Endometrium (tissue), 2 donors: ENCODE data around the gene TMSB4X.
"Not testable (repeated sequence)": the region's sequence is repeated elsewhere in the genome, so short reads cannot be mapped to it uniquely, and the experiment has no call there.

Experiments used
- FAIRE-seq: peaks from 2 replicates; lab custom pipeline; 2012; peaks lifted over from hg19 to GRCh38; lab: Jason Lieb, UNC
- donor health status: control.
- donor health status: control.

TMSB4X gene

DNA sequence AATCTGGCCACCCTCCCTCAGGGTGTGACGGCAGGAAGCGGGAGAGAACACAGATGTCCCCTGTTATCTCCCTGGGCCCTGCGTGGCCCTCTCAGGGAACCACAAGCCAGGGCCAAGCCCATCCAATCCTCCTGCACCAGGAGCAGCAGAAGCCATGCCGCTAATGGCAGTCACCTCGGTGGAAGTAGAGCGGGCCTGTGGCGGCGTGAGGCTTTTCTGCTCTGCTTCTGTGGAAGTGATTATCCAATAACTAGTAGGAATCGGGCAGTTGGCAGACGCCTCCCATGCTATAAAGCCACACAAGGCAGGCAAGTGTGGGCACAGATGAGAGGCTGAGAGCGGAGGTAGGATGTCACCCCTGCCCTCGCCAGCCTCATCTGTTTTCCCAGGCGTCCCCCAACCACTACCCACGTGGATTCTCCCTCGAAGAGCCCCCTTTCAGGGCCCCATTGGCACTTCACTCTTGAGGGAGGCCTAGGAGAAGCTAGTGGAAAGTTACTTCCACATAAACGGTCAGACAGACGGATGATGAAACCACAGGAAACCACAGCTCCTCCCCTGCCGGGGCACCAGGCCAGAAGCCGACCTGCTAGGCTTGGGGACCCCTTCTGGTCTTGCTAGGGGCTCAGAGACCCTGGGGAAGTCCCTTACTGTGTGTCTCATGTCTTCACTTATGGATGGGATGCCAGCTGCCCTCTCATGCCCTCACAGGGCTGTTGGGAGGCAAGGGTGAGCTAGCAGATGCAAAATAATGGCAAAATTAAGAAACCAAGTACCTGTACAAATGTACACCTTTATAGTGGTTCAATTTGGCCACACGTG lies 18.8 kb upstream of the TMSB4X start:
- FAIRE-seq = no peak

DNA sequence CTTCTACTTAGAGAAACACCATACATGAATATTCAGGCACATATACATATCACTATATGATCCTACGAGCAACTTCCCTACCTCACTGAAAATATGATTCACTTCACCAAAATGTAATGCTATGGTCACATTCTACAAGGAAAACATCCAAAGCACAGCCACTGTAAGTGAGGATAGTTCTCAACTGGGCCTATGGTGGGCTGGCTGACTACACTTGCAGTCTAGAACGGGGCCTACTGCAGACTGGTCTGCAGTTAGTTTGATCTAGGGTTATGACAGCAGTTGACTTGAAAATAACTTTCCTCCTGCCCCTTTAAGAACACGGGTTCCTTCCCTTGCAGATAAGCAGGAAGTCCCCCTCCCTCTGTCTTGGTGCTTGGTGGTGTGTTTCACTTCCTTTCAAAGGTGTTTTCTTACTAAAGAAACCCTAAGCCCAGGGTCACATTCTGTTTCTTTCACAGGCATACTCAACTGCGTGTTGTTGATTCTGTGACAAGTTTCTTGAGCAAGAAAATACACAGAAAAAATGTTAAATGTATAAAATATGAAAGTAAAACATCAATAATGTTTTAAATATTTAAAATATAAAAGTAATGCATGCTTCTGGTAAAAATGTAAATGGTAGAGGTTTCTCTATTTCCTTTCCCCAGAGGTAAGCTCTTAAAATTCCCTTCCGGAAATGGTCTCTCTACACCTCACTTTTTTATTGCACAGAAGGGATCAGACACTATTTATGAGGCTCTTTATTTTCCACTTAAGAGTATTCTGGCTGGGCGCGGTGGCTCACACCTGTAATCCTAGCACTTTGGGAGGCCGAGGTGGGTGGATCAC lies 18.0 kb upstream of the TMSB4X start:
- FAIRE-seq = no peak

DNA sequence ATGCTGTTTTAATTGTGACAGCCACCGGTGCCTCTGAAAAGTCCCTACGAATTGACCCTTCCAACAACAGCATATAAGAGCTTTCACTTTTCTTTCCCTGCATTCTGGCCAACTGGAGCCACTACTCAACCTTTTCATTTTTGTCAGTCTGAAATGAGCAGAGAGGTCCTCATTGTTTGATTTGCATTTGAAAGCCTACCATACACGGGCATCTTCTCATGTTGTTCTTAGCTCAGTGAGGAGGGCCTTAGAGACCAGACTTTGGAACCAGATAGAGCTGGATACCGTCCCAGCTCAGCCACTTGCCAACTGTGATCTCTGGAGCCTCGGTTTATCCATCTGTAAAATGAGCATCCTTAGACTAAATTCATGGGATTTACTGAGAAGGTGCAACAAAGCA lies 16.9 kb upstream of the TMSB4X start:
- no peak for FAIRE-seq

DNA sequence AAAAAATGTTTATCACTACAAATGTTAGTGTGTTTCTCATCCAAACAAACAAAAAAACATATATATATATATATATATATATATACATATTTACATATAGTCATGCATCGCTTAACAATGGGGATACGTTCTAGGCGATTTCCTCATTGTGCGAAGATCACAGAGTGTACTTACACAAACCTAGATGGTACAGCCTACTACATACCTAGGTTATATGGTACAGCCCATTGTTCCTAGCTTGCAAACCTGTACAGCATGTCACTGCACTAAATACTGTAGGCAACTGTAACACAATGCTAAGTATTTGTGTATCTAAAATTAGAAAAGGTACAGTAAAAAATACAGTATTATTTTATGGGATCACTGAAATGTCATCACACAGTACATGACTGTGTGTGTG lies 16.4 kb upstream of the TMSB4X start:
- FAIRE-seq = no peak

DNA sequence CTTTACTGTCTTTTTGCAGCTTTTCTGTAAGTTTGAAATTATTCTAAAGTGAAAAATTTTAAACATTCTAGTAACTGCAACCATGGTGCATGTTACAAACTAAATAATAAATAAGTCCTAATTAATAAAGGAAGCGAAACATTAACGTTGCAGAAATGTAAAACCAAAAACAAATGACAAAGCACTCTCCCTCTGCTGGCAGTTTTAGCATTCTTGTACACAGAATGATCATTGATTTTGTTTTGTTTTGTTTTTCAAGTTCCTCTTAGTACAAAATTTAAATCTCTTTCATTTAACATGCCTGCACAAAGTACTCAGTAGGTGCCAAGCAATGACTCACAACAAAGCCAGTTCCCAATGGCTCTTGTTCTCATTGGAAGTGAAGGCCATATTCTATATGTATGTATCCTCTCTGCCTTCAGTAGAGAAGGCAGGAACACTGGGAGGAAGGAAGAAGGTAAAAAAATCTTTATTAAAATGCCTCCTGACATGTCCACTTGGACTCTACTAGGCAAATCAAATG lies 13.7 kb upstream of the TMSB4X start:
- no peak for FAIRE-seq

DNA sequence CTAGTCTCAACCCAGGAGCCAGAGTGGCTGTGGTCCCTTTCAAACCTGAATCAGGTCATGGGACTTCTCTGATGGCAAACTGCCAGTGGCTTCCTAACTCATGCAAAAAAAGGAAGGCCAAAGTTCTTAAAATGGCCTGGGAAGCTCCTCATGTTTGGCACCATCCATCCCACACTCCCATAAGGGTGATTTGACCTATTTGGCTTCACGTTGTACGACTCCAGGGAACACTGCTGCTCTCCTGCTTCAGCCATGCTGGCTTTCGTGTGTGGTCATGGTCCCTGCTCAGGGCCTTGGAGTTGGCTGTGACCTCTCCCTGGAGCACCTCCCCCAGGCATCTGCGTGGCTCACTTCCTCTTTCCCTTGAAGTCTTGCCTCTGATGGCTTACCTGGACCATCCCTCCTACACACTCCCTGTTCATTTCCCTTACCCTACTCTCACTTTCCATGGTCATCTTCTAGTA lies 12.8 kb upstream of the TMSB4X start:
- no peak for FAIRE-seq

DNA sequence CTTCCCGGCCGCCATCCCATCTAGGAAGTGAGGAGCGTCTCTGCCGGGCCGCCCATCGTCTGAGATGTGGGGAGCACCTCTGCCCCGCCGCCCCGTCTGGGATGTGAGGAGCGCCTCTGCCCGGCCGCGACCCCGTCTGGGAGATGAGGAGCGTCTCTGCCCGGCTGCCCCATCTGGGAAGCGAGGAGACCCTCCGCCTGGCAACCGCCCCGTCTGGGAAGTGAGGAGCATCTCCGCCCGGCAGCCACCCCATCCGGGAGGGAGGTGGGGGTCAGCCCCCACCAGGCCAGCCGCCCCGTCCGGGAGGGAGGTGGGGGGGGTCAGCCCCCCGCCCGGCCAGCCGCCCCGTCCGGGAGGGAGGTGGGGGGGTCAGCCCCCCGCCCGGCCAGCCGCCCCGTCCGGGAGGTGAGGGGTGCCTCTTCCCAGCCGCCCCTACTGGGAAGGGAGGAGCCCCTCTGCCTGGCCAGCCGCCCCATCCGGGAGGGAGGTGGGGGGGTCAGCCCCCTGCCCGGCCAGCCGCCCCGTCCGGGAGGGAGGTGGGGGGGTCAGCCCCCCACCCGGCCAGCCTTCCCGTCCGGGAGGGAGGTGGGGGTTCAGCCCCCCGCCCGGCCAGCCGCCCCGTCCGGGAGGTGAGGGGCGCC lies 11.6 kb upstream of the TMSB4X start:
- FAIRE-seq = not testable (repeated sequence)

DNA sequence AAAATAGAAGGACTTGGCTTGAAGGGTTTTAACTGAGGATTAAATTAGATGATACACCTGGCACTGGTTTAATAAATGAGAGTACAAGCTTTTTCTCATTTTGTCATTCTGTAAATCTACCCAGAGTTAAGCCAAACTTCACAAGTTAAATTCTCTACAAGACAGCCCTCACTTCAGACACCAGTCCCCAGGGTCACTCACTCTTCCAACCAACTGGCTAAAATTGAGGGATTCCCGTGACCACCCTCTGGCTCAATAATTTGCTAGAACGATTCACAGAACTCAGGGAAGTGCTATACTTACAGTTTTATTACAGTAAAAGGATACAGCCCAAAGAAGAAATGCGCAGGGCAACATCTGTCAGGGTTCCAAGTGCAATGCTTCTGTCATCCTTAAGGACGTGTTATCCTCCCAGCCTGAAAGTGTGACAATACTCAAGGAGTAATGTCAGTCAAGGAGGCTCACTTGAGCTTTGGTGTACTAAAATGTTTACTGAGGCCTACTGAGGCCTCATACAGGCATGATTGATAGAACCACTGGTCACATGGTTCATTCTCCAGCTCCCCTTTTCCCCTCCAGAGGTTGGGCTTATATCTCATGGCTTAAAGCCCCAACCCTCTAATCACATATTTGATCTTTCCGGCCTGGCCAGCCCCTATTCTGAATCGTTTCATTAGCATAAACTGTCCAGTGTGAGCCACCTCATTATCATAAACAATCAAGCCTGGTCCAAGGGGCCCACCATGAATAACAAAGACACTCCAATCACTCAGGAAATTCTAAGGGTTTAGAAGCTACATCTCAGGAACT lies 9.6 kb upstream of the TMSB4X start:
- no peak for FAIRE-seq

DNA sequence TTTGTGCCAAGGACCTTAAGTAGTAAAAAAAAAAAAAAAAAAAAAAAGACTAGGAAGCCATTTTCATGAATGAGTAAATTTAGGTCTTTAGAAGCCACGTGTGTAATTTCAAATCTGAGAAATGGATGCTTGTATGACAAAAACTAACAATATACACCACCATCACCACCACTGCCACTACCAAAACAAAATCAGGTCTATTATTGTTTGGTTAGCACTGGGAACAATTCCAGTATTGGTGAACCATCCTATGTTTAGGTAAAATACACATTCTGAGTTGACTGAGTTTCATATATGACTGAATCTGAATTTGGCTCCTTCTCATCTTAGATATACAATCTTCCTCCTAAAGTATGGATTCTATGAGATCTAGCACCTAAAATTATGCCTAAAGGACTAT lies 8.8 kb upstream of the TMSB4X start:
- FAIRE-seq = no peak

DNA sequence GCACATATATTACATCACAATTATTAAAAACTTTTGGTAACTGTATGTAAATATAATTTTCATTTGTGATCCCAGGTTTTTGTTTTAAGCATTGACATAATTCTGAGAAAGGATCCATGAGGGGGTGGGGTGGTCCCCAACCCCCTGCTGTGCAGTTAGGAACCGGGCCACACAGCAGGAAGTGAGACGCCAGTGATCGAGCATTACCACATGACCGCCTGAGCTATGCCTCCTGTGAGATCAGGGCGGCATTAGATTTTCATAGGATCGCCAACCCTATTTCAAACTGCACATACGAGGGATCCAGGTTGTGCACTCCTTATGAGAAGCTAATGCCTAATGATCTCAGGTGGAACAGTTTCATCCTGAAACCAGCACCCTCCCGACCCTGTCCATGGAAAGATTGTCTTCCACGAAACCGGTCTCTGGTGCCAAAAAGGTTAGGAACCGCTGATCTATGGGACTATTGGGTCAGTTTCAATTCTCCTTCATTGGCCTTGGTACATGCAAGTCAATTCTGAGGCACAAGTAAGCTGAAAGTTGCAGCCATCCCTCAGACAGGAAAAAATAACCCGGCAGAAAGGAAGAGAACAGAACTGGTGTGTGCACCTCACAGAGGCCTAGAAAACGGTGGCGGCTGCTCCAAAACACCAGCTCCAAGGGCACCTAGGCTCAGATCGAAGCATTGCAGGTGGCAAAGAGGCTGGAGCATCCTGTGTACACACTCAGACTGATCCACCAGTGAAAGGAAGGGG lies 7.0 kb upstream of the TMSB4X start:
- no peak for FAIRE-seq

DNA sequence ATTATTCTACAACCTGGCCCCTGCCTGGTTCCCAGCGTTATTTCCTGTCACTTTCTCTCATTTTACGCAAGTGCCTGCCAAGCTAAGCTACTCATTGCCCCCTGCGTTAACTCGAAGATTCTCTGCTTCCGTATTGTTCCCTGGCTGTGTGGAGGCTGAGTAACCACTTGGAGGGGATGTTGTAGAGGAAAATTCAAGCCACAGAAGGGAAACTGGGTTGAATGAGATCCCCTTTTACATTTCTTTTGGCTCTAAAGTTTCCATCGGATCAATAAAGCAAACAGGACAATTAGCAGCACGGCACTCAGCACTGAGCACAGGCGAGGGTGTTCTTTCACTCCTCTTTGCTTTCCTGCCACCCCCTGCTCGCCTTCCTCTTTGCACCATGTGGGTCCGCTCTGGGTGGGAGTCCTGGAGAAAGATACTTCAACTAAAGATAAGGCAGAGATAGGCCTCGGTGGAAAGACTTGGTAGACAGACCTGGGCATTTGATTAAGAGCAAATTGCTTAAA lies 4.2 kb upstream of the TMSB4X start:
- no peak for FAIRE-seq

DNA sequence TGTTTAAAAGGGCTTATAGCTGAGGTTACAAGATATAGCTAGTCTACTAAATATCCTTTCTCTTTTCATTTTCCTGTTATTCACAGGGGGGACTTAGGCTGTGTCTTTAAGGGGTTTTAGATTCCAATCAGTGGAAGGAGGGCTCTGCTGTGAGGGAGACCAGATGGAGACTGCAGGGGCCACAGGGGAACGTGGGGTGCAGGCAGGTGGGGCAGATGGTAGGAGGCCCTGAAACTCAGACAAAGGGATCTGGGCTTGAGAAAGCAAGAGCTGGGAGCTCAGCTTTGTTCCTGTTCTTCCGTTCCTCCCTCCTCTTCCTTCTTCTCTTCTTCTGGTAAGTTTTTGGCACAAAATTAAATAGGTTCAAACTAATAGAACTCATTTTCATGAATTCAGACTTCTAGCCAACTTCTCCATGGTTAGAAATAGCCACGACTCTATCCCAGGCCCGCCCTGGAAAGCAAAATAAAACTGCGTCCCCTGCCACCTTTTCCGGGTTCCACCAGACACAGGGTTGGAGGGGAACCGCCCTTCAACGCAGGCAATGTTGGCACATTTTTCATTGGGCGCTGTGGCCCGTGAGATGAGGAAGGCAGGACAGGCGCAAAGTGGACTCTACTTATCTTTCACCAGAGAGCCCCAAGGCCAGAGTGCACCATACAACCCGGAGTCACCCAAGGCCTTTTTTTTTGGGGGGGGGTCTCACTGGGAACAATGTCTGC lies 3.5 kb upstream of the TMSB4X start:
- FAIRE-seq = no peak

DNA sequence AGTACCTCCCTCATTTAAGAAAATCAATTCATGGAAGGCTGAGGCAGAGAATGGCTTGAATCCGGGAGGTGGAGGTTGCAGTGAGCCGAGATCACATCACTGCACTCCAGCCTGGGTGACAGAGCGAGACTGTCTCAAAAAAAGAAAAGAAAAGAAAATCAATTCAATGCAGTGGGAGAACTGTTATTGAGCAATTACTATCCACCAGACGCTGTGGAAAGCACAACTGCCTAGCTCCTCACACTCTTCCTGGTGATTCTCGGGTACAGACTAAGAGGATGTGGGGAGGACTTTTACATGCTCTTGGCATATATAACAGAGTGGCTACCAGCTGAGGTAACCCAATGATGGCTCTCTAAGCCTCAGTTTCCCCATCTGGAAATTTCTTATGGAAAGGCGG lies 2.7 kb upstream of the TMSB4X start:
- no peak for FAIRE-seq

DNA sequence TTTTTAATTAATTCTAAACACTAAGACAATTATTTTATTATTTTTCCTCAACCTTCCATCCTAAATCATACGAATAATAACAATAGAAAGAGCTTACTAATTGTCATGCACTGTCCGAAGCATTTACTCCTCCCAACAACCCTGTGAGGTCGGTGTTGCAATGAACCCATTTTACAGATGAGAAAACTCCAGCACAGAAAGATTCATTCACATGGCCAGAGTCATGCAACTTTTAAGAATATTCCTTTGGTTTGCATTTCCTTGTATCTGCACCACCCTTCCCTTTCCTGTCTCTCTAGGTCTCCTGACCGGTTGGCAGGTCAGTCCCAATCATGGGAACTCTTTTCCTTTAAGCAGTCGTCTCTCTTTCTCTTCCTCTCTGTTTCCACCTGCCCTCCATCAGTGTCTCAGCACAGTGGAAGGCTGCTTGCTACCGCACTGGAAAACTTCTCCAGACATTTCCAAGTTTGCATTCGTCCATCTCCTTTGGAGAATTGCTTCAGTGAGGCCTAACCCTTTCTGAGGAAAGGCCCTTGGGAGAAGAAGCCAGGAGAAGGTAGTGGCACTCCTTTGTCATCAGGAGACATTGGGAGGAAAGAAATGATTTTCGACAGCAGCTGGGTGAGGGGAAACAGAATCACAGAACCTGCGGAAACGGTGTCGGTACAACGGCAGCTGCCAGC lies 1.9 kb upstream of the TMSB4X start:
- FAIRE-seq = no peak

DNA sequence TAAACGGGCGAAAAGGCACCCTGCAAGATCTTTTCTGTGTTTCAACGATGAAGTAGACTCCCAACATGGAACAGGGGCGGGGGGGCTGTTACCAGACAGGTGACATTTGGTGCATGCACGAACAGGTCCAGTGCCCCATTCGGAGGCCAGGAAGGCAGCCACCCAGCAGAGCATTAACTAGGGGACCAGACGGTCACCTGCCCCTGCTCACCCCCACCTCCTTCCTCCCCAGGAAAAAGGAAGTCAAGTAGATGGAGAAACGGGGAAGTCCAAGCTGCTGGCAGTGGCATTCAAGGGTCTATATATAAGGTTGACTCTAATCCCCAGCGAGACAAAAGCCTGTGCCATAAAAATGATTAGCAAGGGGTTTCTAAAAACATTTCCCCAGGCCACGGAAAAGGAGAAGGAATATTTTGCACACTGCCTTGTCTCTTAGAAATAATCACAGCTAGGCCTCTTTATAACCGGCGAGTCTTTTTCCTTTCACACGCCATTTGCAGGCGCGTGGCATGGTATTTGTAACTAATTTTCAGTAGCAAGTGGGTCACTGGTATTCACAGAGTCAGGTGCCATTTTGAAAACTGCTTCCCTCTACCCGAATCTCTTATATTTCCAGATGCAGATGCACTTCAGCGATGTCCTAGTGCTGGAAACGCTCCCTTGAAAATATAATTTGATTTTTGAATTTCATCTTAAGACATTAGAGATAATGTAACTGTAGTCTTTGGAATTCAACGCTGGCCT lies 1.2 kb upstream of the TMSB4X start:
- FAIRE-seq = no peak

DNA sequence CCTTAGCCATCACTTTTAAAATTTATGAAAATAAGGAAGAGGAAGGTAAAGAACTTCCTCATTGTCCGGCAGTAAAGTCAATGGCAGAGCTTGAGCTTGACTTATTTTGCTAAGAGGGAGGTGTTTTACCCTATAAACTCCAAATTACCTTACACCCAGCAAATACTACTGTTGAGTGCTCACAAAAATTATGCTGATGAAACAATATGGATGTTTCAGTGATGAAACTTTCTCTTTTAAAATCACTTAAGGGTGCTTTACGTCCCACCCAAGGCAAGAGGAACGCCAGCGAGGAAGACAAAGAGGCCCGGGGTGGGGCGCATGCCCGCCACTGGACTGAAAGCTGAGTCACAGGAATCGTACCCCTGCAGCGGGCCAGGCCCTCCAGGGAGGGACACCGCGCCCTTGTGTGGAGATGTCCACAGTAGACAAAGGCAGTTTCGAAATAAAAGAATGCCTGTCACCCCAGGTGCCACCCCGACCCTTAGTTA lies 560 bp upstream of the TMSB4X start:
- FAIRE-seq = no peak

DNA sequence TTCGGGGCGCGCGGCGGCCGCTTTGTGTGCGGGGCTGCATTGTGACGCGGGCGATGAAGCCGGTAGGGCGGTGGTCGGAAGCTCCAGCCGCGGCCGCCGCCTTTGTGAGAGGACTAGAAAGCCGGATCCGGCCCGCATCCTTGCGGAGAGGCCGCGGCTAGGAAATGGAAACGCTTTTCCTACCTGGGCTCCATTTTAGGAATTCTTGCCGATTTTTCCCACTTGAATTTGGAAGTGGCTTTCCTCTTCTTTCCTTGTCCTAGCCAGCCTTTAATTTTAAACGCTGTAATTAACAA lies 708 bp downstream of the TMSB4X start:
- no peak for FAIRE-seq

DNA sequence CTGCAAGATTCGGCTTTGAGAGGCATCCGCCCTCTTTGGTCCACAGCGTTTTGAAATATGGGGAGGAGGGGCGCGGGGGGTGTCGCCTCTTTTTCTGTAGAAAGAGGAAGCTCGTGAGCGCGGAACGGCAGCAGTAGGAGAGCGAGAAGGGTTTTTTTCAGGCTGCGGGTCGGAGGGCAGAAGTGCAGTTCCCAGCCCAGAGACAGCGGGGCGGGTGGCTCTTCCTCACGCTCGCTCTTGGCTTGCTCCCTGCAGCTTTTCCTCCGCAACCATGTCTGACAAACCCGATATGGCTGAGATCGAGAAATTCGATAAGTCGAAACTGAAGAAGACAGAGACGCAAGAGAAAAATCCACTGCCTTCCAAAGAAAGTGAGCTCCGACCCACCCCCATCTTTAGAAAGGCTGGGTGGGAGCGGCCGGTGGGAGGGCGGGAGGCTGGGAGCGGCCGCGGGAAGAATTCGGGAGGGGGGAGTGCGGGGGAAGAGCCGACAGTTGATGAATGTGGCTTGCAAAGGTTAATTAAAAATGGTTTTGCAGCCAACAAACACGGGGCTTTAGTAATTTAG lies 1.2 kb downstream of the TMSB4X start:
- no peak for FAIRE-seq
